Brain microvascular endothelial cell (primary cell): ENCODE results near the gene LPIN3.

Source experiments
- DNase-seq: peaks from one replicate; pipeline ENCODE4 v3.0.0-alpha.2; 2020
- H3K27ac ChIP-seq: fragments of 250-450 bp; sonication (Bioruptor Pico); 2 replicates; pipeline ENCODE4 v1.5.1; 2020; ENCODE audit warnings: mild to moderate bottlenecking, moderate library complexity
- H3K27me3 ChIP-seq: fragments of 250-450 bp; sonication (Bioruptor Pico); replicated peaks from 2 replicates; pipeline ENCODE4 v1.5.1; 2020; ENCODE audit warnings: mild to moderate bottlenecking
- H3K36me3 ChIP-seq: fragments of 250-450 bp; sonication (Bioruptor Pico); replicated peaks from 2 replicates; pipeline ENCODE4 v1.5.1; 2020; ENCODE audit warnings: mild to moderate bottlenecking
- H3K4me3 ChIP-seq: 2 replicates; pipeline ENCODE4 v1.5.1; 2011; ENCODE audit warnings: low read depth, mild to moderate bottlenecking, control low read depth, low read length, moderate library complexity
- CTCF ChIP-seq: IDR thresholded peaks from 2 replicates; pipeline ENCODE4 v1.5.1; 2011; ENCODE audit warnings: low read depth, mild to moderate bottlenecking, moderate library complexity, low read length, control low read depth, inconsistent platforms; ENCODE audit errors: missing control alignments
- in situ Hi-C: cut with HindIII; loops from 2 replicates; pipeline ENCODE4 v1.10.0; 2017; ENCODE audit warnings: low sequenced_read_pairs, low pct_ligation_motif_present

Gene LPIN3

GRCh38 chr20:41304002-41304401 is 36.6 kb upstream of the LPIN3 start:
- TF ChIP-seq CTCF = no peak
- no peaks in the 10 kb centered on the region for H3K27me3 ChIP-seq
- H3K36me3 ChIP-seq = no peaks in the 10 kb centered on the region
- in situ Hi-C loops = no loop called here
- no peak overlapping the region for H3K4me3 ChIP-seq
- no peak for DNase-seq
- no peak overlapping the region for H3K27ac ChIP-seq

- no peak for DNase-seq
- in situ Hi-C loops = no loop called here
- no peak for TF ChIP-seq CTCF
Observed at GRCh38 chr20:41304424-41305079, 36.1 kb upstream of the LPIN3 start.

GRCh38 chr20:41306061-41306727 is 34.4 kb upstream of the LPIN3 start:
- Histone ChIP-seq H3K27me3 (no peaks in the 10 kb centered on the region), H3K27ac (no peak overlapping the region), H3K4me3 (no peak overlapping the region), H3K36me3 (no peaks in the 10 kb centered on the region)
- no peak for TF ChIP-seq CTCF
- no peak for DNase-seq
- in situ Hi-C loops = no loop called here

More at GRCh38 chr20:41304424-41305079, 36.1 kb upstream of the LPIN3 start:
- Histone ChIP-seq H3K27me3 (no peaks in the 10 kb centered on the region), H3K27ac (no peak overlapping the region), H3K4me3 (no peak overlapping the region), H3K36me3 (no peaks in the 10 kb centered on the region)

- no peak overlapping the region for H3K4me3 ChIP-seq
- DNase-seq = no peak
- no peak for TF ChIP-seq CTCF
- H3K27me3 ChIP-seq = no peaks in the 10 kb centered on the region
- H3K36me3 ChIP-seq = no peaks in the 10 kb centered on the region
- in situ Hi-C loops = no loop called here
- H3K27ac ChIP-seq = no peak overlapping the region
Observed at GRCh38 chr20:41307021-41307420, 33.6 kb upstream of the LPIN3 start.

- TF ChIP-seq CTCF = no peak
- no peak overlapping the region for H3K4me3 ChIP-seq
- in situ Hi-C loops = no loop called here
- peak overlapping the region; percentile 77 for H3K27ac ChIP-seq
- peak; percentile 78 for DNase-seq
- no peaks in the 10 kb centered on the region for H3K27me3 ChIP-seq
- H3K36me3 ChIP-seq = no peaks in the 10 kb centered on the region
Observed at GRCh38 chr20:41308290-41308711, 32.3 kb upstream of the LPIN3 start.
